HepG2 (cell line): ENCODE data around the gene TAF11. TPM values are rescaled to one million over a fixed set of nuclear protein-coding genes. Genes with fewer than 3 reads are reported as not detected.

Experiments
- ATAC-seq: fragments of 200-7000 bp; cut with Tn5 transposase; 3 replicates; pipeline ENCODE4 v1.9.1; 2020; ENCODE audit warnings: mild to moderate bottlenecking, moderate library complexity
- BruUV-seq: library from RNA; stranded (reverse); fragments of 400-500 nt; replicated peaks from 2 replicates; lab custom pipeline; 2021; lab: Mats Ljungman, UMichigan
- CTCF ChIA-PET: fragments of 300-600 bp; formaldehyde crosslinking; extraction: SDS; loops from one replicate; lab custom pipeline; 2021; ENCODE audit warnings: low total read pairs, inconsistent platforms, low intra/inter-chr PET ratio; lab: Yijun Ruan, JAX
- POLR2A ChIA-PET: fragments of 350-600 bp; sonication (Branson Sonifier 250); formaldehyde crosslinking; loops from one replicate; lab custom pipeline; 2020; ENCODE audit warnings: antibody characterized with exemption, inconsistent platforms; lab: Yijun Ruan, JAX
- DNase-seq: peaks from one replicate; pipeline ENCODE4 v3.0.0-alpha.2; 2015; ENCODE audit warnings: low spot score
- FAIRE-seq: peaks from 3 replicates; lab custom pipeline; 2011; peaks lifted over from hg19 to GRCh38; lab: Jason Lieb, UNC
- H2AFZ ChIP-seq: one replicate; pipeline ENCODE4 v1.6.1; 2011; ENCODE audit warnings: low read length, inconsistent platforms
- H3K27ac ChIP-seq: fragments of 300-600 bp; 3 replicates; pipeline ENCODE4 v1.8.0; 2011; ENCODE audit warnings: mixed run types, mild to moderate bottlenecking, mixed read lengths, low read length, inconsistent platforms; ENCODE audit not compliant: insufficient read depth; ENCODE audit errors: extremely low read length
- H3K27me3 ChIP-seq, 2 experiments: fragments of 200-600 bp in 1 of 2; 2 replicates in 1 of 2; 3 replicates in 1 of 2; pipeline versions ENCODE4 v1.6.0 to v1.8.0; 2011; ENCODE audit warnings: low read length in 2 of 2, mild to moderate bottlenecking in 2 of 2, moderate library complexity in 2 of 2, inconsistent platforms in 1 of 2; ENCODE audit not compliant: insufficient read depth in 2 of 2, control insufficient read depth in 1 of 2
- H3K36me3 ChIP-seq, 2 experiments: fragments of 200-600 bp in 1 of 2; replicated peaks in 1 of 2; 2 replicates in 1 of 2; 3 replicates in 1 of 2; pipeline versions ENCODE4 v1.5.1 to v1.8.0; 2011; ENCODE audit warnings: low read length in 2 of 2, inconsistent platforms in 1 of 2; ENCODE audit not compliant: insufficient read depth in 2 of 2, control insufficient read depth in 1 of 2
- H3K4me1 ChIP-seq: 2 replicates; pipeline ENCODE4 v1.5.1; 2012; ENCODE audit warnings: low read length, inconsistent platforms; ENCODE audit not compliant: insufficient read depth
- H3K4me2 ChIP-seq: 2 replicates; pipeline ENCODE4 v1.6.0; 2011; ENCODE audit warnings: low read depth, low read length, inconsistent platforms
- H3K4me3 ChIP-seq, 3 experiments: fragments of 200-600 bp in 1 of 3; sonication (generic), shearing (Covaris generic) in 1 of 3; replicated peaks in 1 of 3; 2 replicates each; pipeline ENCODE4 v1.5.1; 2011 to 2016; ENCODE audit warnings: low read length in 3 of 3, inconsistent platforms in 2 of 3, low read depth in 2 of 3, mild to moderate bottlenecking in 2 of 3, control low read depth in 1 of 3, mixed read lengths in 1 of 3; ENCODE audit not compliant: insufficient read depth in 1 of 3
- H3K79me2 ChIP-seq: one replicate; pipeline ENCODE4 v1.6.1; 2011; ENCODE audit warnings: low read length, inconsistent platforms; ENCODE audit not compliant: insufficient read depth
- H3K9ac ChIP-seq: 2 replicates; pipeline ENCODE4 v1.6.0; 2011; ENCODE audit warnings: mild to moderate bottlenecking, low read depth, low read length, inconsistent platforms; ENCODE audit not compliant: insufficient read depth
- H3K9me3 ChIP-seq: 2 replicates; pipeline ENCODE4 v1.5.1; 2012; ENCODE audit warnings: mild to moderate bottlenecking, low read length
- H4K20me1 ChIP-seq: 2 replicates; pipeline ENCODE4 v1.6.0; 2011; ENCODE audit warnings: inconsistent platforms, mild to moderate bottlenecking, low read length, moderate library complexity; ENCODE audit not compliant: insufficient read depth
- PRPF4 ChIP-seq: fragments of 200-400 bp; formaldehyde crosslinking; IDR thresholded peaks from 2 replicates; pipeline ENCODE4 v1.6.1; 2016; ENCODE audit warnings: low read length, low read depth; ENCODE audit not compliant: poor library complexity, severe bottlenecking
- SP140L ChIP-seq: sonication (generic); formaldehyde crosslinking; IDR thresholded peaks from 2 replicates; pipeline ENCODE4 v1.4.0; 2020; ENCODE audit warnings: missing genetic modification reagents, borderline replicate concordance
- ZBTB1 ChIP-seq: sonication (generic); formaldehyde crosslinking; IDR thresholded peaks from 2 replicates; pipeline ENCODE4 v1.4.0; 2020; ENCODE audit warnings: missing genetic modification reagents, borderline replicate concordance
- ZMYM2 ChIP-seq: sonication (generic); formaldehyde crosslinking; IDR thresholded peaks from 2 replicates; pipeline ENCODE4 v1.8.0; 2022; ENCODE audit warnings: mild to moderate bottlenecking, missing genetic modification reagents
- WGBS: methylation state at CpG from one replicate; pipeline ENCODE4 v1.1.6; 2017; ENCODE audit warnings: low lambda C conversion rate; 5-methylcytosine and 5-hydroxymethylcytosine counted together
- in situ Hi-C: cut with HindIII; loops from 2 replicates; pipeline ENCODE4 v1.10.0; 2017; ENCODE audit warnings: low pct_unique_long_range_greater_than_20kb; ENCODE audit not compliant: extremely low pct_ligation_motif_present
- intact Hi-C: fragments of 100-400 bp; cut with micrococcal nuclease; formaldehyde crosslinking; loops from one replicate; pipeline ENCODE4 v1.10.0; 2022; ENCODE audit not compliant: unreplicated experiment
- polyA plus RNA-seq, 8 experiments: library from polyadenylated mRNA; depleted of rRNA in 3 of 8; stranded (reverse) in 7 of 8; unstranded in 1 of 8; fragments of >200 nt; fragmentation: Illumina TruSeq in 4 of 8; extraction: Trizol in 4 of 8; gene quantifications; 2 replicates each; pipeline versions ENCODE4 v1.2.1 to v1.2.3, GENCODE V29; 2011 to 2016; ENCODE audit warnings: low read depth in 4 of 8, missing spikeins in 1 of 8, mixed read lengths in 1 of 8; ENCODE audit not compliant: insufficient read depth in 1 of 8
- total RNA-seq, 5 experiments: library from RNA; depleted of rRNA; stranded (reverse); fragments of >200 nt; fragmentation: Illumina TruSeq; extraction: Trizol; gene quantifications; 2 replicates each; pipeline ENCODE4 v1.2.3, GENCODE V29; 2016; ENCODE audit warnings: low read depth in 1 of 5
- TF ChIP-seq, protein P1 (sequence below): sonication (generic); formaldehyde crosslinking; IDR thresholded peaks from 2 replicates; pipeline ENCODE4 v1.4.0; 2020; ENCODE audit warnings: missing genetic modification reagents, borderline replicate concordance

TAF11 gene
- total and polyA plus RNA-seq, 2 of the 13 experiments (the other 11 are each of a cell fraction or from before 2014, with no cell fraction given) = 35.4 to 73.6 TPM

DNA sequence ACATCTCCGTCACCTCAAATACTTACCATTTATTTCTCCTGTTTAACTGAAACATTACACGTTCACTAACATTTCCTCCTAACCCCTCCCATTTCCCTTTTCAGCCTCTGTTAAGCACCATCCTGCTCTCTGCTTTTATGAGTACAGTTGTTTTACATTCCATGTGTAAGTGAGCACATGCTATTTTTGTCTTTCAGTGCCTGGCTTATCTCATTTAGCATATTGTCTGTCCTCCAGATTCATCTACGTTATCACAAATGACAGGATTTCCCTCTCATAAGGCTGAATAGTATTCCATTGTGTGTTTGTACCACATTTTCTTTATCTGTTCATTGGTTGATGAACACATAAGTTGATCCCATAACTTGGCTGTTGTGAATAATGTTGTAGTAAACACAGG lies 22.7 kb downstream of the TAF11 start:
- ATAC-seq (no peak), DNase-seq (no peak), FAIRE-seq (no peak)
- no peaks in the 10 kb centered on the region for H3K79me2 ChIP-seq
- no peaks in the 10 kb centered on the region for H4K20me1 ChIP-seq
- CTCF ChIA-PET = no interaction called here
- peaks cover 21% of the 10 kb centered on the region for H3K4me1 ChIP-seq
- POLR2A ChIA-PET = no interaction called here
- H3K4me2 ChIP-seq = no peak overlapping the region
- in situ Hi-C loops (no loop called here), intact Hi-C loops (loop anchor here (10.0 kb wide), 1 partner anchor 280 kb away; the partner anchor contains the start of gene TCP11)
- BruUV-seq = no TSS peak
- H3K36me3 ChIP-seq = peaks cover 23 to 58% of the 10 kb centered on the region in 2 experiments
- no peak overlapping the region for H3K27ac ChIP-seq
- TF ChIP-seq PRPF4 = no peak
- no peak for TF ChIP-seq ZMYM2 (CRISPR knock-in tag)
- no peak for TF ChIP-seq ZBTB1 (CRISPR knock-in tag)
- TF ChIP-seq, protein P1, sequence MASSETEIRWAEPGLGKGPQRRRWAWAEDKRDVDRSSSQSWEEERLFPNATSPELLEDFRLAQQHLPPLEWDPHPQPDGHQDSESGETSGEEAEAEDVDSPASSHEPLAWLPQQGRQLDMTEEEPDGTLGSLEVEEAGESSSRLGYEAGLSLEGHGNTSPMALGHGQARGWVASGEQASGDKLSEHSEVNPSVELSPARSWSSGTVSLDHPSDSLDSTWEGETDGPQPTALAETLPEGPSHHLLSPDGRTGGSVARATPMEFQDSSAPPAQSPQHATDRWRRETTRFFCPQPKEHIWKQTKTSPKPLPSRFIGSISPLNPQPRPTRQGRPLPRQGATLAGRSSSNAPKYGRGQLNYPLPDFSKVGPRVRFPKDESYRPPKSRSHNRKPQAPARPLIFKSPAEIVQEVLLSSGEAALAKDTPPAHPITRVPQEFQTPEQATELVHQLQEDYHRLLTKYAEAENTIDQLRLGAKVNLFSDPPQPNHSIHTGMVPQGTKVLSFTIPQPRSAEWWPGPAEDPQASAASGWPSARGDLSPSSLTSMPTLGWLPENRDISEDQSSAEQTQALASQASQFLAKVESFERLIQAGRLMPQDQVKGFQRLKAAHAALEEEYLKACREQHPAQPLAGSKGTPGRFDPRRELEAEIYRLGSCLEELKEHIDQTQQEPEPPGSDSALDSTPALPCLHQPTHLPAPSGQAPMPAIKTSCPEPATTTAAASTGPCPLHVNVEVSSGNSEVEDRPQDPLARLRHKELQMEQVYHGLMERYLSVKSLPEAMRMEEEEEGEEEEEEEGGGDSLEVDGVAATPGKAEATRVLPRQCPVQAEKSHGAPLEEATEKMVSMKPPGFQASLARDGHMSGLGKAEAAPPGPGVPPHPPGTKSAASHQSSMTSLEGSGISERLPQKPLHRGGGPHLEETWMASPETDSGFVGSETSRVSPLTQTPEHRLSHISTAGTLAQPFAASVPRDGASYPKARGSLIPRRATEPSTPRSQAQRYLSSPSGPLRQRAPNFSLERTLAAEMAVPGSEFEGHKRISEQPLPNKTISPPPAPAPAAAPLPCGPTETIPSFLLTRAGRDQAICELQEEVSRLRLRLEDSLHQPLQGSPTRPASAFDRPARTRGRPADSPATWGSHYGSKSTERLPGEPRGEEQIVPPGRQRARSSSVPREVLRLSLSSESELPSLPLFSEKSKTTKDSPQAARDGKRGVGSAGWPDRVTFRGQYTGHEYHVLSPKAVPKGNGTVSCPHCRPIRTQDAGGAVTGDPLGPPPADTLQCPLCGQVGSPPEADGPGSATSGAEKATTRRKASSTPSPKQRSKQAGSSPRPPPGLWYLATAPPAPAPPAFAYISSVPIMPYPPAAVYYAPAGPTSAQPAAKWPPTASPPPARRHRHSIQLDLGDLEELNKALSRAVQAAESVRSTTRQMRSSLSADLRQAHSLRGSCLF = no peak
- TF ChIP-seq SP140L = no peak
- no peak overlapping the region for H2AFZ ChIP-seq
- no peaks in the 10 kb centered on the region for H3K9me3 ChIP-seq
- no peaks in the 10 kb centered on the region for H3K27me3 ChIP-seq
- WGBS = 98% methylated on average over 3 of the region's 3 CpGs
- H3K9ac ChIP-seq = no peak overlapping the region
- H3K4me3 ChIP-seq = no peak overlapping the region
